Measurements from ENCODE around the gene ANKRD24.

GRCh38 chr19:4220188-4220587, 37.7 kb downstream of the ANKRD24 start:
- no peak for TF ChIP-seq CTCF (conservative IDR thresholded peaks at IDR 0.05; ENCODE audit: low read length)
- no peak for TF ChIP-seq EZH2phosphoT487 (IDR thresholded peaks at IDR 0.05; ENCODE audit: borderline replicate concordance, low read depth, low read length)

Measured in OCI-LY7 (cell line).